ENCODE results near the gene GRK6.

Gene GRK6

DNA sequence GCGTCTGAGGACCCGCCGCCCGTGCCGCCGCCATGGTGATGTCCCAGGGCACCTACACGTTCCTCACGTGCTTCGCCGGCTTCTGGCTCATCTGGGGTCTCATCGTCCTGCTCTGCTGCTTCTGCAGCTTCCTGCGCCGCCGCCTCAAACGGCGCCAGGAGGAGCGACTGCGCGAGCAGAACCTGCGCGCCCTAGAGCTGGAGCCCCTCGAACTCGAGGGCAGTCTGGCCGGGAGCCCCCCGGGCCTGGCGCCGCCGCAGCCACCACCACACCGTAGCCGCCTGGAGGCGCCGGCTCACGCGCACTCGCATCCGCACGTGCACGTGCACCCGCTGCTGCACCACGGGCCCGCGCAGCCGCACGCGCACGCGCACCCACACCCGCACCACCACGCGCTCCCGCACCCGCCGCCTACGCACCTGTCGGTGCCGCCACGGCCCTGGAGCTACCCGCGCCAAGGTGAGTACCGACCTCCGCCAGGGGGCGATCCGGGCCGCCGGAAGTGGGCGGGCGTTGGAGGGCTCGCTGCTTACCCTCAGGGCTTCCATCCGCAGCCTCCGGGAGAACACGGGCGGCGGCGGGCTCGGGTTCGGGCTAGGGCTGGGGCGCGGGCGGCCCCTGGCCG, 28.7 kb downstream of the GRK6 start:
- no peak for DNase-seq

DNA sequence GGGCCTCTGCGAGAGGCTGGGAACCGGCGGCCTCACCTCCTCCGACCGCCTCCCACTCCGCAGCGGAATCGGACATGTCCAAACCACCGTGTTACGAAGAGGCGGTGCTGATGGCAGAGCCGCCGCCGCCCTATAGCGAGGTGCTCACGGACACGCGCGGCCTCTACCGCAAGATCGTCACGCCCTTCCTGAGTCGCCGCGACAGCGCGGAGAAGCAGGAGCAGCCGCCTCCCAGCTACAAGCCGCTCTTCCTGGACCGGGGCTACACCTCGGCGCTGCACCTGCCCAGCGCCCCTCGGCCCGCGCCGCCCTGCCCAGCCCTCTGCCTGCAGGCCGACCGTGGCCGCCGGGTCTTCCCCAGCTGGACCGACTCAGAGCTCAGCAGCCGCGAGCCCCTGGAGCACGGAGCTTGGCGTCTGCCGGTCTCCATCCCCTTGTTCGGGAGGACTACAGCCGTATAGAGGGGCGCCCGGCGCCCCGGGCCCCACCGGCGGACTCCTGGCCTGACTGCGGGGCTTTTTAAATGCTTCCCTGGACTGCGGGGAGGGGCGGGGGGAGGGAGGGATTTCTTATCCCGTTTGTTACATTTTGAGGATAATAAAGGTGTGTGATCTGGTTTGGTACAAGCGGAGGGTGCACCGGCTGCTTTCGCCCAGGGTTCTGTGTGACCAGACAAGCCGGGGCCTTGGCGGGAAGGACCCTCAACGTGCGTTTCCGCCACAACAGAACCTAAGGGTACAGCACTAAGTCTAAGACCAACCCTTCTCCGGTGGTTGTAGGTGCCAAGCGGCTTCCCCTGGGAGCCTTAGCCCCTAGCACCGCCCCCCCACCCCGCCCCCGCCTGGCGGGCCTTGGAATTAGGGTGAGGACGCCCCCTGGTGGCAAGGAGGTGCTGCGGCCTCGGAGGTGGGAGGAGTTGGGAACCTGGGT, 29.4 kb downstream of the GRK6 start:
- DNase-seq: peak; percentile 82 to 85

GRCh38 chr5:177456591-177456964, 30.1 kb downstream of the GRK6 start:
- no peak for DNase-seq

DNA sequence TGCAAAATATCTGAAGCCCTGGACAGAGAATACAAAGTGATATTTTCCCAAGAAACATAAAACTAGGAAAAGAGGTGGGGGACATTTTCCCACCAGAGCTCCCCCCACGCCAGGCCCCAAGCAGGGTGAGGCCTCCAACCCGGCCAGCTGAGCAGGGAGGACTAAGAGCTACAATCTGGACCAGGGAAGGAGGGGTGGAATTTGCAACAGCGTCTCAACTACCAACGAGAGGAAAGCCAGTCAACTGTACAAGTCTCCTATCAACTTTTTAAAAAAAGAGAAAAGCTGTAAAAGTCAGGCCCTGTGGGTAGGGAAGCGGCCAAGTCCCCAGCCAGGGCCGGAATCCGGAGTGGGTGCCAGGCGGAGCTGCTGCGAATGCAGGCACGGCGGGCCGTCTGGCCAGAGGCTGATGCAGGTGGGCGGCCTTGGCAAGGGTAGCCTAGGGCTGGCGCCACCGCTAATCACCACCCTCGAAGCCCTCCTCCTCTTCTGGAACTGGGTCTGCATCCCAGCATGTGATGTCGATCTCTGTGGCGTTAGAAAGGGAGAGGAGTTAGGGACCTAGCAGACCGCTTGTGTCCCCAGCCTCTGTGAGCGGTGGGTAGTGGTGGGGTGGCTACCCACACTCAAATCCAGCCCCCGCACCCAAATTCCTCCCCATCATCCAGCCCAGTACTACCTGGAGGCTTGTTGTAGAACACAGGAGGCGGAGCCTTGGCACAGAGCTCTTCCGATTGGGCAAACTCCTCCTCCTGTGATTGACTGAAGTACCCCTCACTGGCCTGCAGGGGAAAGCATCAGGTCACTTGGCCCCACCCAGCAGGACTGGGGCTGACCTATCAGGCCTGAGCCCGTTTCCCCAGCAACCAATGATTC, 30.7 kb downstream of the GRK6 start:
- DNase-seq: peak; percentile 95 to 96

DNA sequence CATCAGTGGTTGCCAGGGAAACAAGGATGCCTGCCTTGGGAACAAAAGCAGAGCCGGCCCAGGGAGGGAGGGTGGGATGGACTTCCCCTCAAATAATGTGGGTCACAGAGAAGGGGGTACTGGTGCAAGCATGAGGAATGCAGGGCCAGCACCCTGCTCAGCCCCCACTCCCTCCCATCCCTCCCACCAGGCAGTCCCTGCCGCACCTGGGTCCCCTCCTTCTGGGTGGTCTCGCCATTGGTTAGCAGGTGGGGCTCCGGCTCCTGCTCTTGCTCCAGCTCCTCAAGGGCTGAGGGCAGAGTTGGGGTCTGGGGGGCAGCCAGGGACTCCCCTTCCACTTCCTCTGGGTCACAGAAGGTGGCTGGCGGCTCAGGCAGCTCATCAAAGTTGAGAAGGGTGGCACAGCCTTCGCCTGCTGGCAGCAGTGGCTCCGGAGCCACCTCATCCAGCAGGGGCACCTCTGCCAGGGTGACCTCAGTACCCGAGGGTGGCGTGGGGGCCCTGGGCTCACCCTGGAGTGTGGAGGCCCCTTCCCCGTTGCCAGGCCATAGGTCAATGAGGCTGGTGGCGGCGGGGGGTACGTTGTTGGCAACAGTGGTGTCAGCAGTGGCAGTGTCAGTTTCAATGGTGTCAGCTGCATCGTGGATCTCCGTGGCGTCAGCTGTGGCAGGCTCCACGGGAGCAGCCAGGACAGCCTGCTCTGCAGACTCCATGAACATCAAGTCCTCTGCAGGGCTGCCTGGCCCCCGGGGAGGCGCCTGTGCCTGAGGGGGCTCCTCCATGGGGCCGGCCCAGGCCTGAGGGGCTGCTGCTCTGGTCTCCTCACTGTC, 31.6 kb downstream of the GRK6 start:
- DNase-seq: no peak

GRCh38 chr5:177458912-177459350, 32.5 kb downstream of the GRK6 start:
- no peak for DNase-seq

GRCh38 chr5:177459357-177459756, 32.9 kb downstream of the GRK6 start:
- DNase-seq: no peak

DNA sequence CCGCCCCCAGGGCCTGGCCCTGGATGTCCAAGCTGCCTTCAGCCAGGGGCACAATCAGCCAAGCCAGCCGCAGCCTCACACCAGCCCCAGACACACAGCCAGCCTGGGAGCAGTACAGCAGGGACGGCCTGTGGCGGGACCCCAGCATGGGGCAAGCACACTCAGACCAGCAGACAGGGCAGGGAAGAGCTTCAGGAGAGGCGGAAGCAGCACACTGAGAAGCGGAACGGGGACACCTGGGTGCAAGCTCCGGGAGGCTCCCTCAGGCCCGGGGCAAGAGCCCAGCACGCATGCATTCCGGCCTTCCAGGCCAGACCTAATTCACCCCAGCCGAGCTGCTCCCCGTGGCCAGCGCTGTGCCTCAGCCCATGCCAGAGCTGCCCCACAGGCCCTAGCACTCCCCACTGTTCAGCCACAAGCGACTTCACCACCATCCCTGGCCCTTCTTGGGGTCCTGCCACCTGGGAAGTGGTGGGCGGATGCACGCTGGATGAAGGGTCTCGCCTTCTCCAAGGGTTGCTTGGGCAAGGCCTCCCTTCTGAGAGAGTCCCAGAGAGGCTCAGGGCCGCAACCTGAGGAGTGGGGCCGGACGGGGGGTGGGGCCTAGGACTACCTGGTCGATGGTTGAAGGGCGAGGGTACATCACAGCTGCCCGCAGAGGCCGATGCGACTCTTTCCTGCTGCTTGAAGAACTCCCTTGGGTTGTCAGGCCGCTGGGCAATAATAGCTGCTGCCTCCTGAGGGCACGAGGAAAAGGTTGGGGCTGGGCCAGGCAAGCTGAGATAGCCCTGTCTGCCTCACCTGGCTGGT, 33.5 kb downstream of the GRK6 start:
- DNase-seq: no peak

DNA sequence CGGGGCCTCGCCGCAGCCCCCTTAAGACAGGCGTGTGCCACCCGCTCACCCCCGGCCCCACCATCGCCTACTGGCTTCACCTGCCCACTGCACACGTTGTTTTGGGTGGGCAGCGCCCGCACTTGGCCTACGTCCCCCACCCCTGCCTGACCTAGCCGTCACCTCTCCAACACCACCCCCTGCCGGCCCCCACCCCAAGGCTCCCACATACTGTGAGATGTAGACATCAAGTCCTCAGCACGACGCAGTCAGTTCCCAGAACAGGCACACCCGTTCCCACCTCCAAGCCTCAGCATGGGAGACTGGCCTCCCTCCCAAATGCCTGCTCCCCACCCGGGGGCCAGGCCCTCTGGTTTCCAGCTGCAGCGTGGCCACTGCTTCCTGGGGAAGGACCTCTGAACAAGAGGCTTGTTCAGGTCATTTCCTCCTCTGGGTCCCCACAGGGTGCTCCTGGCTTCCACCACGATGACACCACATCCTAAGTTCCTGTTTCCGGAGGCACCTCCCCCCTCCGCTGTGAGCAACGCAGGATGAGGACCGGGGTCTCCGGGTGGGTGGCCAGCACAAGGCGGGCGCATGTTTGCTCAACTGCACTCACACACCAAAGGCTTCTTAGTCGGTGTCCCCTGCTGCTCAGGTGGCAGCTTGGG, 35.7 kb downstream of the GRK6 start:
- peak; percentile 73 to 85 for DNase-seq

DNA sequence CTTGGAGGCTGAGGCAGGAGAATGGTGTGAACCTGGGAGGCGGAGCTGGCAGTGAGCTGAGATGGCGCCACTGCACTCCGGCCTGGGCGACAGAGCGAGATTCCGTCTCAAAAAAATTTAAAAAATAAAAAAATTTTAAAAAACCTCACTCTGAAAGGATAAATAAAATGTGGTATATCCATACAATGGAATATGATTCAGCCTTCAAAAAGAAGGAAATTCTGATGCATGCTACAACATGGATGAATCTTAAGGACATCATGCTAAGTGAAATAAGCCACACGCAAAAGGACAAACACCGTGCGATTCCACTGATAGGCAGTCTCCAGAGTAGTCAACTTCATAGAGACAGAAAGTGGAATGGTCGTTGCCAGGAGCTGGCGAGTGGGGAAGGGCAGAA, 38.6 kb downstream of the GRK6 start:
- DNase-seq: no peak

DNA sequence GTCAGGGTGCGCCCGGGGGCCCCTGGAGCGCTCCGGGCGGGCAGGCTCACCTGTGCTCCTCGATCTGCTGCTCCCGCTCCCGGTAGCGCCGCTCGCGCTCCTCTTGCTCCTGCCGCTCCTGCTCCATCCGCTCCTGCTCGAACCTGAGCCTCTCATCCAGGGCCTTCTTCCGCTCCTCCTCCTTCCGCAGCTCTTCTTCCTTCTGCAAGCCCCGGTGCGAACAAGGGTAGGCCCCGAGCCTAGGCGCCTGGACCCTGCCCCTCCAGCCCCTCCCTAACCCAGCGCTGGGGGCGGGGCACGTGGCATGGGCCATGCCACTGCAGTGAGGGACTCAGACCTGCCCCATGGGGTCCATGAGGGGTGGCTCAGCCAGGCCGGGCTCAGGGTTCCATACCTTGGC, 40.4 kb downstream of the GRK6 start:
- DNase-seq: no peak

DNA sequence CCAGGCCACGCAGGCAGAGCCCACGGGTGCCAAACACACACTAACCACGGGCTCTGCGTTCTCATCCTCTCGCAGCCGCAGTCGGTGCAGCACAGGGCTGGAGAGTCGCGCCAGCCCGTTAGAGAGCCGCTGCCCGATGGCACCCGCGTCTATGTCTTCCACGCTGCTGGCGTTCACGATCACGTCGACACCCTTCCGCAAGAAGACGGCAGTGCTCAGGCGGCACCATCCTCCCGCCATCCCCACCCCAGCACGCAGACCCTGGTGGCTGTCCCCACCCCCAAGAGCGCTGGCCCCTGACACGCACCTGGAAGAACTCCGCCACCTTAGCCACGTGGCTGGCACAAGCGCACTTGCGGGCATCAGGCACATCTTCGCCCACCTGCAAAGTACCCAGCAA, 41.0 kb downstream of the GRK6 start:
- no peak for DNase-seq

GRCh38 chr5:177468329-177468684, 41.8 kb downstream of the GRK6 start:
- DNase-seq: no peak

- DNase-seq: no peak
Measured at GRCh38 chr5:177468685-177469628, 42.5 kb downstream of the GRK6 start.

DNA sequence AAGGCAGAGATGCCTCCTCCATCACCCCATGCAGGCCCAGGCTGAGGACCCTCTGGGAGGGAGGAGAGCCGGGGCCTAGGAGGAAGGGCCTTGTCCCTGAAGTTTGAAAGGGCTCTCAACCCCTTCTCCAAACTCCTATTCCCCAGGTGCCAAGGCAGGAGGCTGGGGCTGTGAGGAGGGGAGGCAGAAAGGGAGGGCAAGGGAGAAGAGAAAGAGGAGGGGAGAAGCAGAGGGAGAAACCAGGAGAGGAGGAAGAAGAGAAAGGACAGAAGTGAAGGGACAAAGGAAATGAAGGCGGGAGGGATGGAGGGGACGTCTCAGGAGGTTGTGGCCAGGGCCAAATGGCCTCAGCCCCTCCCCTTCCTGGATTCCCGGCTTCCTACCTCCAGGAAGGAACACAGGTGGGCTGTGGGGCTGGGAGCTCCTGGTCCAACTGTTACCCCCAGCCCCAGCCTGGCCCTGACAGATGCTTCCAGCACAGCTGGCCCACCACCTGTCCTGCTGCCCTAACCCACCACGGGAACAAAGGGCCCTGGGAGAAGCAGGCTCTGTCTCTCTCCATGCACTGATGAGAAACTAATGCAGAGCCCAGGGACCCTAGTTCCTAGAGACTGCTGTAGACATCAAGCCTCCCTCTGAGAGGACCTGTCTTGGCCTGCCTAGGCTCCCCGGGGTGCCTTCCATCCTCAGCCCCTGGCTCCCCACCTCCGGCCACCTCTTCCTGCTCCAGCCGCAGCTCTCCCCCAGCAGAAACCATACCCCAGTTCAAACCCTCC, 43.5 kb downstream of the GRK6 start:
- DNase-seq: no peak

DNA sequence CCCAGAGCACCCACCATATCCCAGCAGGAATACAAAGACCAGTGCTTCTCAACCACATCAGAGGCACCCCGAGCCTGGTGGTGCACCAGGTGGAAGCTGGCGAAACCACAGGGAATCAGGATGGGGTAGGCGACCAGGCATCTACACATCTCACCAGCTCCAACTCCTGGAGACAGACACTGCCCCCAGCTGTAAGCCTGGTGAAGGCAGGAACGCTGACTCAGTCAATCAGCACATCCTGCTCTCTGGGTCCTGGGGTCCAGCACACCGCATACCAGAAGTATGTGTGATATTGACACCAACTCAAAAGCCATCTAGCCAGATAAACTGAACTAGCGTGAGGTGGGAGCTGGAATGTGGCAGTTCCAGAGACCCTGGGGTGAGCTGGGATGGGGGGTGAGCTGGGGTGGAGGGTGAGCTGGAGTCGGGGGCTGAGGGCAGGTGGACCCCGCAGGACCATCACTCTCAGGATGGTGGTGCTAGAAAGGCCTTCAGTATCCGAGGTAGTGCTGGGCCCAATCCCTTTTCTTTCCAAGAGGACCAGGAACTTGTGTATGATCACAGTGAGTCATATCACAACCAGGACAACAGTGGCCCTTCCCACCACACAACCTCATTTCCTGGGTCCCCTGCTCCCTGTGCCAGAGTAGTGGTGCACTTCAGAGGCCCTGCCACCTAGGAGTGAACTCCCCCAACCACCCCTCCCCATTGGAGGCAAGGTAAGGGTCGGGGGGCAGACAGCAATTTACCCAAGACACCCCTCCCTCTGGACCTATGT, 44.5 kb downstream of the GRK6 start:
- no peak for DNase-seq

GRCh38 chr5:177471610-177472356, 45.3 kb downstream of the GRK6 start:
- no peak for DNase-seq
